OCI-LY1 (cell line): ENCODE measurements around the gene PALD1.
A peak's percentile ranks its signal among the peaks of the same experiment; 100 is the strongest.

Source experiments
- H2AFZ ChIP-seq: fragments of 200-600 bp; sonication (generic), shearing (Covaris generic); 2 replicates; pipeline ENCODE4 v1.6.0; 2014; ENCODE audit warnings: antibody characterized with exemption, mild to moderate bottlenecking, low read length
- H3F3A ChIP-seq: fragments of 200-600 bp; sonication (generic), shearing (Covaris generic); 2 replicates; pipeline ENCODE4 v1.6.0; 2014; ENCODE audit warnings: mild to moderate bottlenecking, antibody characterized with exemption, low read length, moderate library complexity; ENCODE audit not compliant: insufficient read depth
- H3K27ac ChIP-seq: fragments of 200-600 bp; sonication (generic); 2 replicates; pipeline ENCODE4 v1.5.1; 2014; ENCODE audit warnings: low read length, mixed run types, mild to moderate bottlenecking, low read depth; ENCODE audit not compliant: poor library complexity, severe bottlenecking
- H3K27me3 ChIP-seq: fragments of 200-600 bp; sonication (generic); 2 replicates; pipeline ENCODE4 v1.6.0; 2014; ENCODE audit warnings: antibody characterized with exemption, mild to moderate bottlenecking, low read length, moderate library complexity; ENCODE audit not compliant: insufficient read depth
- H3K36me3 ChIP-seq: fragments of 200-600 bp; sonication (generic); 2 replicates; pipeline ENCODE4 v1.6.1; 2014; ENCODE audit warnings: mild to moderate bottlenecking, antibody characterized with exemption, low read length, moderate library complexity, mixed read lengths; ENCODE audit not compliant: insufficient read depth
- H3K4me1 ChIP-seq: fragments of 200-600 bp; sonication (generic); 2 replicates; pipeline ENCODE4 v1.5.1; 2014; ENCODE audit warnings: mild to moderate bottlenecking, low read length, moderate library complexity; ENCODE audit not compliant: insufficient read depth, severe bottlenecking
- H3K4me2 ChIP-seq: fragments of 200-600 bp; sonication (generic), shearing (Covaris generic); 2 replicates; pipeline ENCODE4 v1.6.1; 2014; ENCODE audit warnings: low read length
- H3K4me3 ChIP-seq: fragments of 200-600 bp; sonication (generic); 2 replicates; pipeline ENCODE4 v1.5.1; 2014; ENCODE audit warnings: low read length, low read depth, mild to moderate bottlenecking, mixed read lengths; ENCODE audit not compliant: poor library complexity, severe bottlenecking
- H3K79me2 ChIP-seq: fragments of 200-600 bp; shearing (Covaris generic); 2 replicates; pipeline ENCODE4 v1.6.1; 2016; ENCODE audit warnings: mixed run types, low read length, mixed read lengths; ENCODE audit not compliant: insufficient read depth
- H3K9ac ChIP-seq: fragments of 200-600 bp; sonication (generic), shearing (Covaris generic); 2 replicates; pipeline ENCODE4 v1.6.1; 2014; ENCODE audit warnings: mild to moderate bottlenecking, low read length, mixed read lengths
- H3K9me2 ChIP-seq: fragments of 200-600 bp; sonication (generic), shearing (Covaris generic); 2 replicates; pipeline ENCODE4 v1.6.1; 2014; ENCODE audit warnings: low read depth, mild to moderate bottlenecking, low read length, mixed read lengths
- H3K9me3 ChIP-seq: fragments of 200-600 bp; shearing (Covaris generic); 2 replicates; pipeline ENCODE4 v1.6.1; 2014; ENCODE audit warnings: low read length, mixed read lengths
- H4K20me1 ChIP-seq: fragments of 200-600 bp; sonication (generic), shearing (Covaris generic); 2 replicates; pipeline ENCODE4 v1.6.0; 2016; ENCODE audit warnings: mild to moderate bottlenecking, low read length; ENCODE audit not compliant: insufficient read depth
- EZH2 ChIP-seq: fragments of 200-600 bp; sonication (generic), shearing (Covaris generic); IDR thresholded peaks from 2 replicates; pipeline ENCODE4 v1.8.0; 2017; ENCODE audit warnings: borderline replicate concordance, mixed run types, mild to moderate bottlenecking, antibody characterized with exemption, low read length, moderate library complexity, mixed read lengths
- TF ChIP-seq, protein P1 (sequence below): fragments of 200-600 bp; sonication (generic), shearing (Covaris generic); IDR thresholded peaks from 2 replicates; pipeline ENCODE4 v1.5.1; 2017; ENCODE audit warnings: mild to moderate bottlenecking, antibody characterized with exemption, low read length, moderate library complexity, mixed read lengths

PALD1 gene

DNA sequence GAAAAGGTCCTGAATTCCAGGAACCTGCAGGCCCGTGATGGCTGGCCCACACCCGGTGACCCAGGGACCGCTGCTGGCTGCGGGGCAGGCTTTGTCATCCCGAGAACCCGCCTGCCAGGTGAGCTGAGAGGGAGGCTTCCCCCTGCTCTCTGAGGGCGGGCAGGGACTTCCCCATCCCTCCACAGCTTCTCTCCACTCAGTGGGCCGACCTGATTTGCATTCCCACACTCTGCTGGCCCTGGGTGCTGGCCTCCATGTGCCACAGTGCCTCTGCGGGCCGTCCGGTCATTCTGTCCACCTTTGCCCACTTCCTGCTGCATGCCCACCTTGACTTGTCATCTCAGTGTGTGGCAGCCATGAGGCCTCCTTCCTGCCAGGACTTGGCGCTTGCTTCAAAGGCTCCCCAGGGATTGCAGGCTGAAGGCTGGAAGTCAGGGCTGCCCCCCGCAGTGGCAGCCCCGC, 35.3 kb downstream of the PALD1 start:
- Histone ChIP-seq H3K9me2 (no peaks in the 10 kb centered on the region), H3K27ac (peak overlapping the region; percentile 75), H3K4me3 (no peak overlapping the region), H3K9me3 (no peaks in the 10 kb centered on the region), H4K20me1 (no peaks in the 10 kb centered on the region), H2AFZ (no peak overlapping the region), H3K79me2 (no peaks in the 10 kb centered on the region), H3K36me3 (peaks cover 15% of the 10 kb centered on the region; the same call in 1 of the 2 replicates), H3K4me2 (peak overlapping the region; percentile 19; the same call in 1 of the 2 replicates), H3K9ac (no peak overlapping the region; the same call in 1 of the 2 replicates), H3K4me1 (peaks cover 67% of the 10 kb centered on the region), H3K27me3 (no peaks in the 10 kb centered on the region), H3F3A (no peaks in the 10 kb centered on the region)
- no peak for TF ChIP-seq EZH2
- TF ChIP-seq, protein P1, sequence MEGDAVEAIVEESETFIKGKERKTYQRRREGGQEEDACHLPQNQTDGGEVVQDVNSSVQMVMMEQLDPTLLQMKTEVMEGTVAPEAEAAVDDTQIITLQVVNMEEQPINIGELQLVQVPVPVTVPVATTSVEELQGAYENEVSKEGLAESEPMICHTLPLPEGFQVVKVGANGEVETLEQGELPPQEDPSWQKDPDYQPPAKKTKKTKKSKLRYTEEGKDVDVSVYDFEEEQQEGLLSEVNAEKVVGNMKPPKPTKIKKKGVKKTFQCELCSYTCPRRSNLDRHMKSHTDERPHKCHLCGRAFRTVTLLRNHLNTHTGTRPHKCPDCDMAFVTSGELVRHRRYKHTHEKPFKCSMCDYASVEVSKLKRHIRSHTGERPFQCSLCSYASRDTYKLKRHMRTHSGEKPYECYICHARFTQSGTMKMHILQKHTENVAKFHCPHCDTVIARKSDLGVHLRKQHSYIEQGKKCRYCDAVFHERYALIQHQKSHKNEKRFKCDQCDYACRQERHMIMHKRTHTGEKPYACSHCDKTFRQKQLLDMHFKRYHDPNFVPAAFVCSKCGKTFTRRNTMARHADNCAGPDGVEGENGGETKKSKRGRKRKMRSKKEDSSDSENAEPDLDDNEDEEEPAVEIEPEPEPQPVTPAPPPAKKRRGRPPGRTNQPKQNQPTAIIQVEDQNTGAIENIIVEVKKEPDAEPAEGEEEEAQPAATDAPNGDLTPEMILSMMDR: no peak

DNA sequence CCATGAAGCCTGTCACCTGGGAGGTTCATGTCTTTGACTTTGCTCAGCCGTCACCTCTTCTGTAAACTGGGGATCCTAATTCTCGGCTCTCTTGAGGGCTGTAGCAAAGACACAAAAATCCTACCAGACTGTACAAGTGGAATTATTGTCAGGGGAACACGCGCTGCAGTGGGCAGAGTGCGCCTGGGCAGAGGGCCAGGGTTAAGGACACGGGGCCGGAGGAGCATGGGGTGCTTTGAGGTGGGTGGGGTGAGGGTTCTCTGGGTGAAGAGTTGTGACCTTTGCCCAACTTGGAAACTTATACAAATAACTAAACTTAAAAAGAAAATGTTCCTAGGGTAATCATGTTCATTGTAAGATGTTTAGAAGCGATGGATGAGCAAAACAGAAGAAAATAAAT, 36.0 kb downstream of the PALD1 start:
- H3K4me2 ChIP-seq: no peak overlapping the region
- H3K4me1 ChIP-seq: peaks cover 59% of the 10 kb centered on the region
- no peaks in the 10 kb centered on the region for H3K27me3 ChIP-seq
- peak overlapping the region; percentile 75 for H3K27ac ChIP-seq
- H3K9me2 ChIP-seq: no peaks in the 10 kb centered on the region
- no peaks in the 10 kb centered on the region for H3K9me3 ChIP-seq
- TF ChIP-seq, protein P1: no peak
- no peak for TF ChIP-seq EZH2
- no peak overlapping the region for H3K9ac ChIP-seq
- peaks cover 15% of the 10 kb centered on the region; the same call in 1 of the 2 replicates for H3K36me3 ChIP-seq
- no peaks in the 10 kb centered on the region for H3K79me2 ChIP-seq
- H4K20me1 ChIP-seq: no peaks in the 10 kb centered on the region
- no peak overlapping the region for H2AFZ ChIP-seq
- H3F3A ChIP-seq: no peaks in the 10 kb centered on the region
- no peak overlapping the region for H3K4me3 ChIP-seq

DNA sequence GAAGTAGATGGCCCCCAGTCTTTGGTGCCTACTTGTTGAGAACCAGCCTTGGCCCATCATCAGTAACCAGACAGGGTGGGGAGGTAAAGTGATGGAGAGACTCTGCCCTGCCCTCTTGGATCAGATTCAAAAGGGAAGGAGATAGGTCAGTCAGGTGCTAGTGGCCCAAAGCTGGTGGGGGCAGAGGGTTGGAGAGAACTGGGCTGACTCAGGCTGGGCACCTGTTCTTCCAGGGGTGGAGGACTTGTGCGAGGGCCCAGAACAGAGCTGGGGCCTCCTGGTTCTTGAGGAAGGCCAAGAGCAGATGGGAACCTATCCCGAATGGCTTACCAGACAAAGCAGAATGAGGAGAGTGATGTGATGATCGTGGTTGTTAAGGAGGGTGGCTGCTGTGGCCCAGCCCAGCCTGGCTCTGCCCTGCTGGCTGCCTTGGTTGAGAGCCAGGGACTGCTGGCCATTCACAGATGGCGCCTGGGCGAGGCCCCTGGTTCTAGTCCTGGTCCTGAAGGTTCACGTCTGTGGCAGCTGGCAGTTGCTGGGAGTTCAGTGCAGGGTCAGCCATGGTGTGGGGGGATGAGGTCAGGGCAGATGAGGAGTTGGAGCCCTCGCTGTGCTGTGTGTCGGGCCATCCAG, 36.6 kb downstream of the PALD1 start:
- H3K9me2 ChIP-seq: no peaks in the 10 kb centered on the region
- peaks cover 15% of the 10 kb centered on the region; the same call in 1 of the 2 replicates for H3K36me3 ChIP-seq
- no peak overlapping the region for H3K4me3 ChIP-seq
- no peak overlapping the region for H2AFZ ChIP-seq
- peaks cover 54% of the 10 kb centered on the region for H3K4me1 ChIP-seq
- H3K9me3 ChIP-seq: no peaks in the 10 kb centered on the region
- peak overlapping the region; percentile 75 for H3K27ac ChIP-seq
- no peaks in the 10 kb centered on the region for H4K20me1 ChIP-seq
- H3K27me3 ChIP-seq: no peaks in the 10 kb centered on the region
- no peak overlapping the region for H3K9ac ChIP-seq
- H3K79me2 ChIP-seq: peaks cover 4% of the 10 kb centered on the region; the same call in 1 of the 2 replicates
- TF ChIP-seq EZH2: no peak
- TF ChIP-seq, protein P1: no peak
- H3K4me2 ChIP-seq: no peak overlapping the region
- no peaks in the 10 kb centered on the region for H3F3A ChIP-seq
